ENCODE measurements around the gene ADGRD2.
A peak's percentile ranks its signal among the peaks of the same experiment; 100 is the strongest.

Gene ADGRD2

GRCh38 chr9:124500028-124500795 lies 50.0 kb downstream of the ADGRD2 start:
- H3K4ac ChIP-seq (ENCODE audit: low read length): no peak overlapping the region
- H3K23ac ChIP-seq (ENCODE audit: low read depth, low read length, poor library complexity): peak overlapping the region; percentile 2
- H3K14ac ChIP-seq (ENCODE audit: low read length): no peak overlapping the region
- peaks cover 0 to 8% of the 10 kb centered on the region in 2 donors for H3K4me1 ChIP-seq (ENCODE audit: control insufficient read depth in 2 of 2, insufficient read depth in 1 of 2, low read depth in 1 of 2, low read length in 2 of 2)
- no peak overlapping the region for H3K9ac ChIP-seq (ENCODE audit: low read depth, low read length, poor library complexity)
- peak overlapping the region; percentile 21 for H2BK15ac ChIP-seq (ENCODE audit: low read length)
- H4K8ac ChIP-seq (ENCODE audit: low read depth, low read length): no peak overlapping the region
- no peaks in the 10 kb centered on the region for H3K79me1 ChIP-seq (ENCODE audit: low read depth, low read length)
- H2AFZ ChIP-seq (ENCODE audit: low read length): no peak overlapping the region
- DNase-seq (ENCODE audit: low spot score): no peak
- no peak overlapping the region for H3K4me3 ChIP-seq (ENCODE audit: low read length in 2 of 2)
- H3K9me3 ChIP-seq (replicated peaks in 1 of 2; ENCODE audit: control insufficient read depth in 2 of 2, insufficient read depth in 1 of 2, low read depth in 1 of 2, low read length in 2 of 2): peaks cover 0 to 4% of the 10 kb centered on the region in 2 donors
- H2BK12ac ChIP-seq (ENCODE audit: low read length): no peak overlapping the region
- no peak overlapping the region for H4K91ac ChIP-seq (ENCODE audit: low read depth, low read length, poor library complexity)
- no CpG with 5 or more reads among the region's 40 CpGs for WGBS, 2 donors (ENCODE audit: extremely low coverage in 2 of 2, insufficient read length in 2 of 2, insufficient replicate concordance in 1 of 2)
- H3K27ac ChIP-seq (replicated peaks; ENCODE audit: low read length): no peak overlapping the region
- peak overlapping the region; percentile 93 for H2AK5ac ChIP-seq (ENCODE audit: low read depth, low read length)
- H3K18ac ChIP-seq (ENCODE audit: low read length): peak overlapping the region; percentile 72
- peak overlapping the region; percentile 74 for H2BK120ac ChIP-seq (ENCODE audit: low read depth, low read length)
- no peak overlapping the region for H2BK5ac ChIP-seq (ENCODE audit: low read length)
- H3K36me3 ChIP-seq (replicated peaks in 1 of 2; ENCODE audit: control insufficient read depth in 2 of 2, insufficient read depth in 2 of 2, low read length in 2 of 2): no peaks in the 10 kb centered on the region
- H3K4me2 ChIP-seq (ENCODE audit: insufficient read depth, low read length, poor library complexity, severe bottlenecking): no peak overlapping the region
- H3K27me3 ChIP-seq (ENCODE audit: control insufficient read depth in 3 of 3, insufficient read depth in 3 of 3, low read depth in 1 of 3, low read length in 3 of 3): peaks cover 28 to 97% (median 36%) of the 10 kb centered on the region in 3 experiments

GRCh38 chr9:124500796-124501611 lies 50.8 kb downstream of the ADGRD2 start:
- Histone ChIP-seq H3K23ac (ENCODE audit: low read depth, low read length, poor library complexity) (no peak overlapping the region), H3K9ac (ENCODE audit: low read depth, low read length, poor library complexity) (no peak overlapping the region), H2AFZ (ENCODE audit: low read length) (no peak overlapping the region), H2AK5ac (ENCODE audit: low read depth, low read length) (peak overlapping the region; percentile 91), H2BK120ac (ENCODE audit: low read depth, low read length) (no peak overlapping the region), H4K91ac (ENCODE audit: low read depth, low read length, poor library complexity) (no peak overlapping the region), H3K4me1 (ENCODE audit: control insufficient read depth in 2 of 2, insufficient read depth in 1 of 2, low read depth in 1 of 2, low read length in 2 of 2) (peaks cover 0 to 8% of the 10 kb centered on the region in 2 donors), H3K4me2 (ENCODE audit: insufficient read depth, low read length, poor library complexity, severe bottlenecking) (no peak overlapping the region), H3K4me3 (ENCODE audit: low read length in 2 of 2) (no peak overlapping the region), H3K9me3 (replicated peaks in 1 of 2; ENCODE audit: control insufficient read depth in 2 of 2, insufficient read depth in 1 of 2, low read depth in 1 of 2, low read length in 2 of 2) (peaks cover 0 to 4% of the 10 kb centered on the region in 2 donors), H2BK15ac (ENCODE audit: low read length) (peak overlapping the region; percentile 38), H3K18ac (ENCODE audit: low read length) (no peak overlapping the region), H3K27ac (replicated peaks; ENCODE audit: low read length) (no peak overlapping the region), H3K36me3 (replicated peaks in 1 of 2; ENCODE audit: control insufficient read depth in 2 of 2, insufficient read depth in 2 of 2, low read length in 2 of 2) (no peaks in the 10 kb centered on the region), H3K14ac (ENCODE audit: low read length) (no peak overlapping the region), H2BK5ac (ENCODE audit: low read length) (peak overlapping the region; percentile 67), H3K4ac (ENCODE audit: low read length) (no peak overlapping the region), H4K8ac (ENCODE audit: low read depth, low read length) (no peak overlapping the region), H3K79me1 (ENCODE audit: low read depth, low read length) (no peaks in the 10 kb centered on the region), H3K27me3 (ENCODE audit: control insufficient read depth in 3 of 3, insufficient read depth in 3 of 3, low read depth in 1 of 3, low read length in 3 of 3) (peaks cover 28 to 97% (median 44%) of the 10 kb centered on the region in 3 experiments), H2BK12ac (ENCODE audit: low read length) (no peak overlapping the region)
- 100% methylated on average over 1 of the region's 12 CpGs; no CpG with 5 or more reads in 1 of the 2 donors for whole genome bisulfite sequencing, 2 donors (ENCODE audit: extremely low coverage in 2 of 2, insufficient read length in 2 of 2, insufficient replicate concordance in 1 of 2)
- no peak for DNase-seq (ENCODE audit: low spot score)

- DNase-seq (ENCODE audit: low spot score): no peak
- WGBS, 2 donors (ENCODE audit: extremely low coverage in 2 of 2, insufficient read length in 2 of 2, insufficient replicate concordance in 1 of 2): no CpG with 5 or more reads among the region's 11 CpGs
- no peak overlapping the region for H3K27ac ChIP-seq (replicated peaks; ENCODE audit: low read length)
- H3K4me1 ChIP-seq (ENCODE audit: control insufficient read depth in 2 of 2, insufficient read depth in 1 of 2, low read depth in 1 of 2, low read length in 2 of 2): peaks cover 0 to 8% of the 10 kb centered on the region in 2 donors
- no peak overlapping the region for H3K9ac ChIP-seq (ENCODE audit: low read depth, low read length, poor library complexity)
- no peak overlapping the region for H3K4me2 ChIP-seq (ENCODE audit: insufficient read depth, low read length, poor library complexity, severe bottlenecking)
- H2AK5ac ChIP-seq (ENCODE audit: low read depth, low read length): peak overlapping the region; percentile 91
- H2AFZ ChIP-seq (ENCODE audit: low read length): no peak overlapping the region
- H3K14ac ChIP-seq (ENCODE audit: low read length): no peak overlapping the region
- peak overlapping the region; percentile 38 for H2BK15ac ChIP-seq (ENCODE audit: low read length)
- peak overlapping the region; percentile 46 for H2BK12ac ChIP-seq (ENCODE audit: low read length)
- peaks cover 0 to 4% of the 10 kb centered on the region in 2 donors for H3K9me3 ChIP-seq (replicated peaks in 1 of 2; ENCODE audit: control insufficient read depth in 2 of 2, insufficient read depth in 1 of 2, low read depth in 1 of 2, low read length in 2 of 2)
- H4K91ac ChIP-seq (ENCODE audit: low read depth, low read length, poor library complexity): peak overlapping the region; percentile 88
- no peak overlapping the region for H2BK120ac ChIP-seq (ENCODE audit: low read depth, low read length)
- no peak overlapping the region for H4K8ac ChIP-seq (ENCODE audit: low read depth, low read length)
- peak overlapping the region; percentile 43 for H3K23ac ChIP-seq (ENCODE audit: low read depth, low read length, poor library complexity)
- H3K4me3 ChIP-seq (ENCODE audit: low read length in 2 of 2): no peak overlapping the region
- H3K18ac ChIP-seq (ENCODE audit: low read length): peak overlapping the region; percentile 55
- no peaks in the 10 kb centered on the region for H3K79me1 ChIP-seq (ENCODE audit: low read depth, low read length)
- H3K4ac ChIP-seq (ENCODE audit: low read length): no peak overlapping the region
- H3K27me3 ChIP-seq (ENCODE audit: control insufficient read depth in 3 of 3, insufficient read depth in 3 of 3, low read depth in 1 of 3, low read length in 3 of 3): peaks cover 28 to 97% (median 47%) of the 10 kb centered on the region in 3 experiments
- H3K36me3 ChIP-seq (replicated peaks in 1 of 2; ENCODE audit: control insufficient read depth in 2 of 2, insufficient read depth in 2 of 2, low read length in 2 of 2): no peaks in the 10 kb centered on the region
- peak overlapping the region; percentile 67 for H2BK5ac ChIP-seq (ENCODE audit: low read length)
Measured at GRCh38 chr9:124501771-124502320, 51.6 kb downstream of the ADGRD2 start.
